ENCODE results near the gene NUFIP2.

- TF ChIP-seq CTCF (IDR thresholded peaks at IDR 0.05) (peak in 2 of 3 experiments; percentile 93 to 95), POLR2A (IDR thresholded peaks at IDR 0.05; ENCODE audit: low read depth) (no peak)
These were observed 74.4 kb downstream of the NUFIP2 start for GRCh38 chr17:29219378-29220047.

Data from esophagus muscularis mucosa (tissue), 3 donors.